CD4-positive, alpha-beta T cell treated with Interleukin-15 for 1 hour (primary cell): ENCODE data around the gene SCAI.
"Not testable (repeated sequence)": the region's sequence is repeated elsewhere in the genome, so short reads cannot be mapped to it uniquely, and the experiment has no call there.

ENCODE experiments used
- DNase-seq: peaks from one replicate; pipeline ENCODE4 v3.0.0-alpha.2; 2020

SCAI gene

GRCh38 chr9:125143377-125144090, at the start of gene SCAI:
SCAI (minus strand) TSS chr9:125143528; CDS start chr9:125143437, 91 bp downstream.
- peak; percentile 99 for DNase-seq

GRCh38 chr9:125190361-125190801, 47.1 kb upstream of the SCAI start:
- DNase-seq = no peak

- peak; percentile 97 for DNase-seq
These were observed 46.3 kb upstream of the SCAI start, which contains the start of gene PPP6C for GRCh38 chr9:125189361-125190289. PPP6C (minus strand) TSS chr9:125189803; CDS start chr9:125189718, 85 bp downstream.

- peak; percentile 24 for DNase-seq
These were observed 45.7 kb upstream of the SCAI start for GRCh38 chr9:125189011-125189360.

- DNase-seq = no peak
These were observed 40.2 kb upstream of the SCAI start for GRCh38 chr9:125183561-125183960.

GRCh38 chr9:125183054-125183453, 39.7 kb upstream of the SCAI start:
- DNase-seq = no peak

- not testable (repeated sequence) for DNase-seq
These were observed 38.4 kb upstream of the SCAI start for GRCh38 chr9:125181756-125182155.

GRCh38 chr9:125180876-125181275, 37.5 kb upstream of the SCAI start:
- no peak for DNase-seq

- DNase-seq = not testable (repeated sequence)
These were observed 36.4 kb upstream of the SCAI start for GRCh38 chr9:125179776-125180175.

- DNase-seq = no peak
These were observed 34.6 kb upstream of the SCAI start for GRCh38 chr9:125177888-125178287.

GRCh38 chr9:125176636-125177035, 33.3 kb upstream of the SCAI start:
- DNase-seq = no peak

GRCh38 chr9:125172031-125172755, 28.9 kb upstream of the SCAI start:
- DNase-seq = no peak

- no peak for DNase-seq
These were observed 26.6 kb upstream of the SCAI start for GRCh38 chr9:125169895-125170294.

GRCh38 chr9:125166762-125167161, 23.4 kb upstream of the SCAI start:
- DNase-seq = no peak

- DNase-seq = not testable (repeated sequence)
These were observed 19.6 kb upstream of the SCAI start for GRCh38 chr9:125162891-125163290.

- DNase-seq = no peak
These were observed 18.1 kb upstream of the SCAI start for GRCh38 chr9:125161284-125161918.

GRCh38 chr9:125160750-125161149, 17.4 kb upstream of the SCAI start:
- no peak for DNase-seq

- DNase-seq = no peak
These were observed 13.2 kb upstream of the SCAI start for GRCh38 chr9:125156551-125156950.

- no peak for DNase-seq
These were observed 10.5 kb upstream of the SCAI start for GRCh38 chr9:125153712-125154367.

- no peak for DNase-seq
These were observed 8.4 kb upstream of the SCAI start for GRCh38 chr9:125151730-125152129.

- no peak for DNase-seq
These were observed 7.3 kb upstream of the SCAI start for GRCh38 chr9:125150349-125151245.
